ENCODE data around the gene ARMH4.

Gene ARMH4

GRCh38 chr14:57998766-57999165 is 153.2 kb downstream of the ARMH4 start:
- Histone ChIP-seq H3K4me1 (no peaks in the 10 kb centered on the region), H3K4me3 (ENCODE audit: low read depth, low read length) (no peak overlapping the region), H3K27me3 (ENCODE audit: control insufficient read depth, insufficient read depth, low read length) (no peaks in the 10 kb centered on the region), H3K9me3 (ENCODE audit: control insufficient read depth, low read length) (no peaks in the 10 kb centered on the region), H3K4me2 (ENCODE audit: low read length) (no peak overlapping the region), H3K79me2 (no peaks in the 10 kb centered on the region), H2AFZ (no peak overlapping the region), H3K27ac (no peak overlapping the region), H3K9ac (no peak overlapping the region), H3K36me3 (ENCODE audit: control insufficient read depth, insufficient read depth, low read length) (no peaks in the 10 kb centered on the region)
- TF ChIP-seq CTCF (IDR thresholded peaks at IDR 0.05): no peak

GRCh38 chr14:57991353-57991752 is 160.7 kb downstream of the ARMH4 start:
- H3K4me1 ChIP-seq: no peaks in the 10 kb centered on the region
- no peak overlapping the region for H3K9ac ChIP-seq
- H2AFZ ChIP-seq: no peak overlapping the region
- H3K27me3 ChIP-seq (ENCODE audit: control insufficient read depth, insufficient read depth, low read length): no peaks in the 10 kb centered on the region
- H3K36me3 ChIP-seq (ENCODE audit: control insufficient read depth, insufficient read depth, low read length): no peaks in the 10 kb centered on the region
- TF ChIP-seq CTCF (IDR thresholded peaks at IDR 0.05): no peak
- H3K27ac ChIP-seq: no peak overlapping the region
- H3K4me3 ChIP-seq (ENCODE audit: low read depth, low read length): no peak overlapping the region
- no peak overlapping the region for H3K4me2 ChIP-seq (ENCODE audit: low read length)
- no peaks in the 10 kb centered on the region for H3K9me3 ChIP-seq (ENCODE audit: control insufficient read depth, low read length)
- H3K79me2 ChIP-seq: no peaks in the 10 kb centered on the region

GRCh38 chr14:57988445-57988844 is 163.6 kb downstream of the ARMH4 start:
- Histone ChIP-seq H3K9me3 (ENCODE audit: control insufficient read depth, low read length) (no peaks in the 10 kb centered on the region), H3K36me3 (ENCODE audit: control insufficient read depth, insufficient read depth, low read length) (no peaks in the 10 kb centered on the region), H3K27me3 (ENCODE audit: control insufficient read depth, insufficient read depth, low read length) (no peaks in the 10 kb centered on the region), H3K79me2 (no peaks in the 10 kb centered on the region), H3K4me3 (ENCODE audit: low read depth, low read length) (no peak overlapping the region), H2AFZ (no peak overlapping the region), H3K9ac (no peak overlapping the region), H3K27ac (no peak overlapping the region), H3K4me2 (ENCODE audit: low read length) (no peak overlapping the region), H3K4me1 (no peaks in the 10 kb centered on the region)
- TF ChIP-seq CTCF (IDR thresholded peaks at IDR 0.05): no peak

GRCh38 chr14:57987596-57988300 is 164.3 kb downstream of the ARMH4 start:
- H3K27me3 ChIP-seq (ENCODE audit: control insufficient read depth, insufficient read depth, low read length): no peaks in the 10 kb centered on the region
- no peak for TF ChIP-seq CTCF (IDR thresholded peaks at IDR 0.05)
- H3K4me1 ChIP-seq: no peaks in the 10 kb centered on the region
- H3K4me3 ChIP-seq (ENCODE audit: low read depth, low read length): no peak overlapping the region
- no peaks in the 10 kb centered on the region for H3K79me2 ChIP-seq
- H3K4me2 ChIP-seq (ENCODE audit: low read length): no peak overlapping the region
- no peak overlapping the region for H2AFZ ChIP-seq
- H3K9ac ChIP-seq: no peak overlapping the region
- no peaks in the 10 kb centered on the region for H3K9me3 ChIP-seq (ENCODE audit: control insufficient read depth, low read length)
- H3K27ac ChIP-seq: no peak overlapping the region
- H3K36me3 ChIP-seq (ENCODE audit: control insufficient read depth, insufficient read depth, low read length): no peaks in the 10 kb centered on the region

- H3K27ac ChIP-seq: no peak overlapping the region
- H3K9me3 ChIP-seq (ENCODE audit: control insufficient read depth, low read length): no peaks in the 10 kb centered on the region
- no peak overlapping the region for H3K9ac ChIP-seq
- H3K4me1 ChIP-seq: no peaks in the 10 kb centered on the region
- H3K27me3 ChIP-seq (ENCODE audit: control insufficient read depth, insufficient read depth, low read length): no peaks in the 10 kb centered on the region
- no peak for TF ChIP-seq CTCF (IDR thresholded peaks at IDR 0.05)
- H3K79me2 ChIP-seq: no peaks in the 10 kb centered on the region
- no peaks in the 10 kb centered on the region for H3K36me3 ChIP-seq (ENCODE audit: control insufficient read depth, insufficient read depth, low read length)
- H3K4me2 ChIP-seq (ENCODE audit: low read length): no peak overlapping the region
- no peak overlapping the region for H3K4me3 ChIP-seq (ENCODE audit: low read depth, low read length)
- H2AFZ ChIP-seq: no peak overlapping the region
Measured at GRCh38 chr14:57987051-57987450, 165.0 kb downstream of the ARMH4 start.

All from parathyroid adenoma (tissue), 2 donors.